ENCODE results near the gene GABRB3. TPM values are rescaled to one million over a fixed set of nuclear protein-coding genes. Genes with fewer than 3 reads are reported as not detected.

The GABRB3 gene
- total RNA-seq, 1 experiment from 2014 or later = 89.0 TPM

- no peaks in the 10 kb centered on the region for H3K36me3 ChIP-seq (replicated peaks; ENCODE audit: control insufficient read depth, insufficient read depth, low read length)
- no peak overlapping the region for H3K4me3 ChIP-seq (ENCODE audit: insufficient read depth, low read depth, low read length)
- H3K27me3 ChIP-seq (ENCODE audit: control insufficient read depth, insufficient read depth, low read length) = no peaks in the 10 kb centered on the region
- peak; percentile 28 for DNase-seq
These were observed 6.6 kb downstream of the GABRB3 start for GRCh38 chr15:26766262-26766661.

DNA sequence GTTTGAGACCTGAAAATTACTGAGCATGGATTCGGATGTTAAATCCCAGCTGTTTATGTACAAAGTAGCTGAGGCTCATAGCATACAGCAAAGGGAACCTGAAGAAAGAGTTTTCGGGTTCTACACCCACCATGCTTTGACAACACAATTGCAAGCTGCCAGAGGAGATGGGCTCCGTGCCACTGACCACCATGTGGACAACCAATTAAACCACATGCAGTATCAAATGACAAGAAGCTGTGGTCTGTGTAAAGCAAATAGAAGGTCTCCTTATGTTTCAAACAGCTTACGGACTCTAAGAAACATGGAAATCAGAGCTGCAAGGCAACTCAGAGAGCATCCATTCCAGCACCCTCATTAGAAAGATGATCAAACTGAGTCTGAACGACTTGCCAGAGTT is 12.9 kb downstream of the GABRB3 start:
- Histone ChIP-seq H3K4me3 (ENCODE audit: insufficient read depth, low read depth, low read length) (no peak overlapping the region), H3K27me3 (ENCODE audit: control insufficient read depth, insufficient read depth, low read length) (no peaks in the 10 kb centered on the region), H3K36me3 (replicated peaks; ENCODE audit: control insufficient read depth, insufficient read depth, low read length) (no peaks in the 10 kb centered on the region)
- DNase-seq = no peak

DNA sequence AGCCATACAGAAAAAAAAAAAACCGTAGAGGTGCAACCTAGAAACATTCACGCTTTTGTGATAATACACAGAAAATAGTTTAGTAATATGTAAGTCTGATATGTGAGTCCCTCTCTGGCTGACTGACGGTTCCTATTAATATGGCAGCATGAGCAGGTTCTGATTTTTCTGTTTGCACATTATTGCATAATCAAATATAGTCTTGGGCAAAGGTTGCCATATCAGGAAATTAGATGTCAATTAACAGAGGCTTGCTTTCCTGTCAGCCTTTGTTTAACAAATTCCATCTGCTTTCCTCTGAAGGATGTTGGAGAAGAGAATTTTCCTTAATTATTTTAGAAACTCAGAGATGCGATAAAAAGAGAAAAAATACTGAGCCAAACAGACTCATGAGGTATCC is 14.8 kb downstream of the GABRB3 start:
- Histone ChIP-seq H3K27me3 (ENCODE audit: control insufficient read depth, insufficient read depth, low read length) (no peaks in the 10 kb centered on the region), H3K4me3 (ENCODE audit: insufficient read depth, low read depth, low read length) (no peak overlapping the region), H3K36me3 (replicated peaks; ENCODE audit: control insufficient read depth, insufficient read depth, low read length) (no peaks in the 10 kb centered on the region)
- no peak for DNase-seq

DNA sequence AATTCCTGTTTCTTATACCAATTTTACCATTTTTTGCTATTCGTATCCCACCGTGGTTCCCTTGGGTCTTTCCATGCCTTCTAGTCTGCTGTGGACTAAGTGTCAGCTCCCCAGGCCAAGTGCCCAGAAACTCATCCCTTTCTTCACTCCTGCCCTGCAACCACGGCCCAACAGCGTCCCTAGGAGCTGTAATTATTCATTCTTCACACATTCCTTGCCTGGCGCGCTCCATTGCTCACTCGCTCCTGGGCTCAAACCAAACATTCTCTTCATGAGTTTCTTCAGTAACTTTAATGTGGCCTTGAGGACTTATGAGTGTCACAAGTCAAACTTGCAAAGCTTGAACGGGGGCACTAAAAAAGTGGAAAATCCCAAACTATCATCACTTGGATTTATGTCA is 15.7 kb downstream of the GABRB3 start:
- Histone ChIP-seq H3K4me3 (ENCODE audit: insufficient read depth, low read depth, low read length) (no peak overlapping the region), H3K36me3 (replicated peaks; ENCODE audit: control insufficient read depth, insufficient read depth, low read length) (no peaks in the 10 kb centered on the region), H3K27me3 (ENCODE audit: control insufficient read depth, insufficient read depth, low read length) (no peaks in the 10 kb centered on the region)
- DNase-seq = no peak

DNA sequence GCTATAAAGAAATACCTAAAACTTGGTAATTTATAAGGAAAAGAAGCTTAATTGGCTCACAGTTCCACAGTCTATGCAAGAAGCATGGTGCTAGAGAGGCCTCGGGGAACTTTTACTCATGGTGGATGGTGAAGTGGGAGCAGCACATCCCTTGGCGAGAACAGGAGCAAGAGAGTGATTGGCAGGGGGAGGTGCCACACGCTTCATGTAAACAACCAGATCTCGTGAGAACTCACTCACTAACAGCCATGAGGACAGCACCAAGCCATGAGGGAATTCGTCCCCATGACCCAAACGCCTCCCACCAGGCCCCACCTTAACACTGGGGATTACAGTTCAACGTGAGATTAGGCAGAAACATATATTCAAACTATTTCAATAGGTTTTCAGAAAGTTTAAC is 28.0 kb downstream of the GABRB3 start:
- H3K4me3 ChIP-seq (ENCODE audit: insufficient read depth, low read depth, low read length) = no peak overlapping the region
- no peaks in the 10 kb centered on the region for H3K27me3 ChIP-seq (ENCODE audit: control insufficient read depth, insufficient read depth, low read length)
- no peak for DNase-seq
- H3K36me3 ChIP-seq (replicated peaks; ENCODE audit: control insufficient read depth, insufficient read depth, low read length) = no peaks in the 10 kb centered on the region

DNA sequence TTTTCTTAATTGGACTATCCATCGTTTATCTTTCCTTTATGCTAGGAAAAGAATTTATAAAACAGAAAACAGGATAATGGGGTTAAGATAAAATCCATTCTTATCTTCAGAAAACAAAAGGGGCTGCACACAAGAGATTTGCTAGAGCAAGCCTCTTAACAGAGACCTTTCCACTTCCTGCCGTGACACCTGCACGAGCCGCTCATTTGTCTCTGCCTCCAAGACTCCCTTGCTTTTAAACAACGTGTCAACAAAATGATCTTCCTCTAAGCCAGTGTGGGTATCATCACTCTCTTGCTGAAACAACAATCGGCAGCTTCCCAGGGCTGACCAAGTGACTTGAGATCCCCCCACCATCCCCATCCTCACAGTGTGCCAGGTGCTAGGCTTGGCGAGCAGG is 33.1 kb downstream of the GABRB3 start:
- Histone ChIP-seq H3K36me3 (replicated peaks; ENCODE audit: control insufficient read depth, insufficient read depth, low read length) (no peaks in the 10 kb centered on the region), H3K27me3 (ENCODE audit: control insufficient read depth, insufficient read depth, low read length) (no peaks in the 10 kb centered on the region), H3K4me3 (ENCODE audit: insufficient read depth, low read depth, low read length) (no peak overlapping the region)
- DNase-seq = no peak

GRCh38 chr15:26738996-26739395 is 33.9 kb downstream of the GABRB3 start:
- Histone ChIP-seq H3K36me3 (replicated peaks; ENCODE audit: control insufficient read depth, insufficient read depth, low read length) (no peaks in the 10 kb centered on the region), H3K27me3 (ENCODE audit: control insufficient read depth, insufficient read depth, low read length) (no peaks in the 10 kb centered on the region), H3K4me3 (ENCODE audit: insufficient read depth, low read depth, low read length) (no peak overlapping the region)
- no peak for DNase-seq

DNA sequence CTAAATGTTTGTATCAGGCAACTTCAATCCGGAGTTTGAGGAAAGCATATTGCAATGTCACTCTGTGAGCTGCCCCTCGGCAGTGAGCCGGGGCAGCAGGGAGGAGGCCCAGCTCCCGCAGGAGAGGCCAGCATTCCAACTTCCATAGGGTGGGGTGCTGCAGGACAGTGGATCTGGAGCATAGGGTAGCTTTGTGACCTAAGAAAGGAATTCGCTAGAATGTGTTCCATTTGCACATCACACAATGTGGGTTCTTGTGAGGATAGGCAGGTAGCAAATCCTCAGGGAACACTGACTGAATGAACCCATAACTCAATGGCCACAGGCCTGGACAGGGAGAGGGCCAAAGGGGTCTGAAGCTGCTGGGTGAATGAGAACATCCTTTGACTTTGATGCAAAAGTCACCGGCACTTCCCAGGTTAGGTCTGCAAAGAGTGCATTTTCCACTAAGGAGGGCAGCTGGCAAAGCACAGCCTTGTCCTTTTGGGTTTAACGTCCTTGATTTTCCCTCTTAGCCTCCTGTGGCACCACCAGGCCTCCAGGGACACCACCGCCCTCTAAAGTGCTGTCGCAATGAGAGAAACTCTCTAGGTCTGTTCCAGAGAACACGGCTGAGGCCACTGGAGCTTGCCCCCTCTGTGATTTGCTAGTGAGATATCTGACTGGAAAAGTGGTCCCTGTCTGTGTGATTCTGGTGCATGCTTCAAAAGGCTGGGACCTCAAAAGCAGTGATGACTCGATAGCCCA is 36.2 kb downstream of the GABRB3 start:
- Histone ChIP-seq H3K36me3 (replicated peaks; ENCODE audit: control insufficient read depth, insufficient read depth, low read length) (no peaks in the 10 kb centered on the region), H3K27me3 (ENCODE audit: control insufficient read depth, insufficient read depth, low read length) (no peaks in the 10 kb centered on the region), H3K4me3 (ENCODE audit: insufficient read depth, low read depth, low read length) (no peak overlapping the region)
- peak; percentile 43 for DNase-seq

DNA sequence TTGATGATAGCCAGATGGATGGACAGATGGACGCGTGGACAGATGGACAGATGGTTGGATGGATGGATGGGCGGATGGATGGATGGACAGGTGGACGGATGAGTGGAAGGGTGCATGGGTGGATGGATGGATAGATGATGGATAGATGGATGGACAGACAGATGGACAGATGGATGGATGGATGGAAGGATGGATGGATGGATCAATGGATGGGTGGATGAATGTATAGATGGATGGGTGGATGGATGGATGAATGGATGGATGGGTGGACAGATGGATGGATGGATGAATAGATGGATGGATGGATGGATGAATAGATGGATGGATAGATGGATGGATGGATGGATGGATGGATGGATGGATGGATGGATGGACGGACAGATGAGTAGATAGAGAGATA is 40.9 kb downstream of the GABRB3 start:
- H3K27me3 ChIP-seq (ENCODE audit: control insufficient read depth, insufficient read depth, low read length) = no peaks in the 10 kb centered on the region
- no peak overlapping the region for H3K4me3 ChIP-seq (ENCODE audit: insufficient read depth, low read depth, low read length)
- no peak for DNase-seq
- no peaks in the 10 kb centered on the region for H3K36me3 ChIP-seq (replicated peaks; ENCODE audit: control insufficient read depth, insufficient read depth, low read length)

DNA sequence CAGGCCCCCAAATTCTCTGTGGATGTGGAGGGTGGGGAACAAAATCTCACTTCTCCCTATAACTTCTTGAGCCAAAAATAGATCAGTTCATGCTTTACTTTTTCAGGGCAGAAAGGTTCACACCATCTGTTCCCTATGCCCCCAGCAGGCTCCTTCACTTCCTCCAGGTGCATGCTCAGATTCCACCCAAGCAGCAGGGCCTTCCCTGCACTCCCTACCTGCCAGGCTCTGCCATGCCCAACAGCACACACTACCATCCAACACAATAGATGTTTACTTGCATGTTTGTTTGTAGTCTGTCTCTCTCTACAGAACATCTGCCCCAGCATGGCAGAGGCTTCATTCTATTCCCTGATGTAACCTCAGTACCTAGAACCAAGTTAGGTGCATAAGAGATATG is 43.3 kb downstream of the GABRB3 start:
- no peak overlapping the region for H3K4me3 ChIP-seq (ENCODE audit: insufficient read depth, low read depth, low read length)
- H3K36me3 ChIP-seq (replicated peaks; ENCODE audit: control insufficient read depth, insufficient read depth, low read length) = no peaks in the 10 kb centered on the region
- no peak for DNase-seq
- no peaks in the 10 kb centered on the region for H3K27me3 ChIP-seq (ENCODE audit: control insufficient read depth, insufficient read depth, low read length)

- no peaks in the 10 kb centered on the region for H3K36me3 ChIP-seq (replicated peaks; ENCODE audit: control insufficient read depth, insufficient read depth, low read length)
- DNase-seq = no peak
These were observed 43.8 kb downstream of the GABRB3 start for GRCh38 chr15:26729030-26729429.

GRCh38 chr15:26724381-26725150 is 48.3 kb downstream of the GABRB3 start:
- Histone ChIP-seq H3K4me3 (ENCODE audit: insufficient read depth, low read depth, low read length) (no peak overlapping the region), H3K36me3 (replicated peaks; ENCODE audit: control insufficient read depth, insufficient read depth, low read length) (no peaks in the 10 kb centered on the region), H3K27me3 (ENCODE audit: control insufficient read depth, insufficient read depth, low read length) (no peaks in the 10 kb centered on the region)
- DNase-seq = no peak

More at GRCh38 chr15:26729030-26729429, 43.8 kb downstream of the GABRB3 start:
- Histone ChIP-seq H3K27me3 (ENCODE audit: control insufficient read depth, insufficient read depth, low read length) (no peaks in the 10 kb centered on the region), H3K4me3 (ENCODE audit: insufficient read depth, low read depth, low read length) (no peak overlapping the region)

DNA sequence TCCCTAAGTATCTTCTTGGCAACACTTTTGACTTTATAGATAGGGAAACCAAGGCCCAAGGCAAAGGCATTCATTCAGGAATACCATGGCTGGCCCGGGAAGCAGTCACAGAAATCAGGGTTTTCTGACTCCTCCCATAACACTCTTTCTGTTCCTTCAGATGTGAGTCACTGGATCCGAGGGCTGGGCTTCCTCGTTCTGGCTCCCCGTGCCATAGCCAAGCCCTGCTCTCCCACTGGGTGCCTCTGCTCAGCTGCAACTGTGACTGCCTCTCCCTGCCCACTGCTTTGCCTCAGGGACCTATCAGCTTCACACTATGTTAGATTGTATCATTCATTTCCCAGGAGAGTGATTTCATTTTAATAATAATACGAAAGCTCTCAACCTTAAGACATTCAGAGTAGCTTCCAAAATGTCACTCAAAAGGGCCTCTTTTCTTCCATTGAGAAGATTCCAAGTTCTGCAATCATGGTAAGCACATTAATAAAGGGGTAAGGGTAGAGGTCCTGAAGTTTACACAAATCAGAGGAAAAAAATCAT is 50.2 kb downstream of the GABRB3 start:
- H3K36me3 ChIP-seq (replicated peaks; ENCODE audit: control insufficient read depth, insufficient read depth, low read length) = no peaks in the 10 kb centered on the region
- no peak overlapping the region for H3K4me3 ChIP-seq (ENCODE audit: insufficient read depth, low read depth, low read length)
- DNase-seq = no peak
- no peaks in the 10 kb centered on the region for H3K27me3 ChIP-seq (ENCODE audit: control insufficient read depth, insufficient read depth, low read length)

DNA sequence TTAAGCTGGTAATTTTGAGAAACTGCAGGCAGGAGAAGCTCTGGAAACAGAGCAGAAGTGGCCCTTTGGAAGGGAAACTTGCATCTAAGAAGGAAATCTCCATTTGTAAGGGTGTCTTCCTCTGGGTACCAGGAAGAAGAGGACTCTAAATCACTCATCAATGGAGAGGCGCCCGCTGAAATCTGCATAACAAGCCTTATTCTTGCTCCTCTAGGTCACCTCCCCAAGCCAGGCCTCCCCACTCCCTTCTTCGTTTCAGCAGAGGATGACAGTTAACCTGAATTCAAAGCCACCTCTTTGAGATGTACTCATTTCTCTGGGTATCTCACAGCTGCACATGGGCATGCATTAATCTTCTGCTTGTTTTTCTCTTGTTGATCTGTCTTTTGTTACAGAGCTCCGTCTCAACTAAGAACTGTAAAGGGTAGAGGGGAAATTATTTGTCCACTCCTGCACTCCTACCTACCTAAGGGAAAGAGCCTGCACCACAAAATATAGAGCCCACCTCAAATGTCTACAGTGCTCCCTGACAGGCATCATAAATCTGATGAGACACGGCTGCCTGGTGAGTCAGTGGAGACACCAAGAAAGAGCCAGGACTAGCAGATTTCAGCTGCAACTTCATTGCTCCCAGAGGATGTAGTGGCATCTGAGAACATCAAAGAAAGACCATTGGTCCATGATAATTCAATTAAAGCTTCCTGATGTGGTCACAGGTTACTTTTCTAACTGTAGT is 51.5 kb downstream of the GABRB3 start:
- peak; percentile 71 for DNase-seq
- no peak overlapping the region for H3K4me3 ChIP-seq (ENCODE audit: insufficient read depth, low read depth, low read length)
- no peaks in the 10 kb centered on the region for H3K36me3 ChIP-seq (replicated peaks; ENCODE audit: control insufficient read depth, insufficient read depth, low read length)
- H3K27me3 ChIP-seq (ENCODE audit: control insufficient read depth, insufficient read depth, low read length) = no peaks in the 10 kb centered on the region

Measured in H7 (cell line).